SK-N-SH (cell line): ENCODE data around the gene COBLL1. TPM values are rescaled to one million over a fixed set of nuclear protein-coding genes. Genes with fewer than 3 reads are reported as not detected.

ENCODE experiments used
- CTCF ChIA-PET: fragments of 300-600, 350-600 bp; formaldehyde crosslinking; extraction: SDS; loops from one replicate; lab custom pipeline; 2021; lab: Yijun Ruan, JAX
- POLR2A ChIA-PET: fragments of 350-600 bp; sonication (Branson Sonifier 250); formaldehyde crosslinking; extraction: SDS; loops from one replicate; lab custom pipeline; 2020; ENCODE audit warnings: antibody characterized with exemption, inconsistent platforms; lab: Yijun Ruan, JAX
- DNase-seq: peaks from one replicate; pipeline ENCODE4 v3.0.0; 2012
- H2AFZ ChIP-seq: fragments of 200-600 bp; sonication (generic); 2 replicates; pipeline ENCODE4 v1.8.1; 2016; ENCODE audit warnings: antibody characterized with exemption, mild to moderate bottlenecking, low read depth
- H3F3A ChIP-seq: fragments of 200-600 bp; sonication (generic); replicated peaks from 2 replicates; pipeline ENCODE3; 2016; ENCODE audit warnings: antibody characterized with exemption, mild to moderate bottlenecking; ENCODE audit not compliant: insufficient read depth
- H3K27ac ChIP-seq, 2 experiments: fragments of 200-500 bp in 1 of 2; fragments of 200-600 bp in 1 of 2; sonication (Bioruptor generic) in 1 of 2; sonication (generic), shearing (Covaris generic) in 1 of 2; 2 replicates each; pipeline versions ENCODE4 v1.5.1 to v1.6.1; 2014 to 2016; ENCODE audit warnings: low read depth in 2 of 2, inconsistent platforms in 1 of 2, low read length in 1 of 2, mild to moderate bottlenecking in 1 of 2, mixed read lengths in 1 of 2
- H3K27me3 ChIP-seq: fragments of 200-600 bp; sonication (generic), shearing (Covaris generic); 2 replicates; pipeline ENCODE4 v1.6.1; 2016; ENCODE audit warnings: mixed run types; ENCODE audit not compliant: insufficient read depth
- H3K36me3 ChIP-seq, 2 experiments: fragments of 200-500 bp in 1 of 2; fragments of 200-600 bp in 1 of 2; sonication (Bioruptor generic) in 1 of 2; sonication (generic) in 1 of 2; replicated peaks in 1 of 2; 2 replicates each; pipeline versions ENCODE3 to v1.5.1; 2014 to 2016; ENCODE audit warnings: low read length in 1 of 2, mild to moderate bottlenecking in 1 of 2; ENCODE audit not compliant: insufficient read depth in 2 of 2, control insufficient read depth in 1 of 2
- H3K4me1 ChIP-seq, 2 experiments: fragments of 200-500 bp in 1 of 2; fragments of 200-600 bp in 1 of 2; sonication (Bioruptor generic) in 1 of 2; sonication (generic), shearing (Covaris generic) in 1 of 2; 2 replicates each; pipeline versions ENCODE4 v1.5.1 to v1.6.1; 2014 to 2016; ENCODE audit warnings: low read depth in 1 of 2, low read length in 1 of 2, mixed run types in 1 of 2; ENCODE audit not compliant: insufficient read depth in 2 of 2, control insufficient read depth in 1 of 2
- H3K4me2 ChIP-seq: fragments of 200-600 bp; sonication (generic), shearing (Covaris generic); 2 replicates; pipeline ENCODE4 v1.6.1; 2017; ENCODE audit warnings: mixed run types
- H3K4me3 ChIP-seq, 2 experiments: fragments of 200-500 bp in 1 of 2; fragments of 200-600 bp in 1 of 2; sonication (Bioruptor generic) in 1 of 2; sonication (generic), shearing (Covaris generic) in 1 of 2; 2 replicates each; pipeline versions ENCODE4 v1.5.1 to v1.8.1; 2014 to 2016; ENCODE audit warnings: low read depth in 2 of 2, inconsistent platforms in 1 of 2, low read length in 1 of 2, mild to moderate bottlenecking in 1 of 2, mixed read lengths in 1 of 2, moderate library complexity in 1 of 2
- H3K79me2 ChIP-seq: fragments of 200-600 bp; sonication (generic); 2 replicates; pipeline ENCODE4 v1.8.1; 2017; ENCODE audit warnings: mild to moderate bottlenecking; ENCODE audit not compliant: insufficient read depth
- H3K9ac ChIP-seq: fragments of 200-600 bp; sonication (generic); 2 replicates; pipeline ENCODE4 v1.6.1; 2017; ENCODE audit warnings: mixed run types
- H3K9me2 ChIP-seq: fragments of 200-600 bp; sonication (generic); 2 replicates; pipeline ENCODE4 v1.6.1; 2017; ENCODE audit warnings: mixed run types
- H3K9me3 ChIP-seq: fragments of 200-600 bp; sonication (generic); 2 replicates; pipeline ENCODE4 v1.6.1; 2017; ENCODE audit warnings: mixed run types, mild to moderate bottlenecking, moderate library complexity
- H4K20me1 ChIP-seq: fragments of 200-600 bp; sonication (generic); 2 replicates; pipeline ENCODE4 v1.6.1; 2017; ENCODE audit warnings: mild to moderate bottlenecking, mixed run types; ENCODE audit not compliant: insufficient read depth
- ELF1 ChIP-seq: IDR thresholded peaks from 2 replicates; pipeline ENCODE4 v1.4.0; 2012
- FOSL2 ChIP-seq: IDR thresholded peaks from 2 replicates; pipeline ENCODE4 v1.4.0; 2012; ENCODE audit warnings: low read depth, mild to moderate bottlenecking, moderate library complexity, borderline replicate concordance
- FOXJ3 ChIP-seq: sonication (generic); formaldehyde crosslinking; IDR thresholded peaks from 2 replicates; pipeline ENCODE4 v1.5.1; 2020; ENCODE audit warnings: mild to moderate bottlenecking, missing genetic modification reagents
- FOXM1 ChIP-seq: IDR thresholded peaks from 2 replicates; pipeline ENCODE4 v1.4.0; 2012; ENCODE audit warnings: low read depth, mild to moderate bottlenecking
- GABPA ChIP-seq: IDR thresholded peaks from 2 replicates; pipeline ENCODE4 v1.4.0; 2012; ENCODE audit warnings: low read depth, mild to moderate bottlenecking
- JUND ChIP-seq: IDR thresholded peaks from 2 replicates; pipeline ENCODE4 v1.4.0; 2012
- MAX ChIP-seq: IDR thresholded peaks from 2 replicates; pipeline ENCODE4 v1.4.0; 2012; ENCODE audit warnings: low read depth
- MXI1 ChIP-seq: IDR thresholded peaks from 2 replicates; pipeline ENCODE4 v1.6.1; 2012; ENCODE audit warnings: mild to moderate bottlenecking, low read depth, low read length, improper control_type of control experiment
- NFIC ChIP-seq: IDR thresholded peaks from 2 replicates; pipeline ENCODE4 v1.4.0; 2012; ENCODE audit warnings: borderline replicate concordance
- NRF1 ChIP-seq: IDR thresholded peaks from 2 replicates; pipeline ENCODE4 v1.6.1; 2012; ENCODE audit warnings: low read depth, mild to moderate bottlenecking, low read length
- PBX3 ChIP-seq: IDR thresholded peaks from 2 replicates; pipeline ENCODE4; 2012
- RCOR1 ChIP-seq: fragments of 150-350 bp; IDR thresholded peaks from 2 replicates; pipeline ENCODE4 v1.6.1; 2017; ENCODE audit warnings: antibody characterized with exemption, low read length
- RFX5 ChIP-seq: IDR thresholded peaks from 2 replicates; pipeline ENCODE4 v1.6.1; 2012; ENCODE audit warnings: mild to moderate bottlenecking, improper control_type of control experiment, low read length
- SIN3A ChIP-seq: IDR thresholded peaks from 2 replicates; pipeline ENCODE4 v1.6.1; 2012; ENCODE audit warnings: low read depth, mild to moderate bottlenecking, low read length, moderate library complexity, borderline replicate concordance
- SMC3 ChIP-seq: IDR thresholded peaks from 2 replicates; pipeline ENCODE4 v1.6.1; 2012; ENCODE audit warnings: low read depth, low read length, improper control_type of control experiment
- TAF1 ChIP-seq: IDR thresholded peaks from 2 replicates; pipeline ENCODE4 v1.6.1; 2012; ENCODE audit warnings: low read depth, mild to moderate bottlenecking, low read length, moderate library complexity, borderline replicate concordance
- TCF12 ChIP-seq: IDR thresholded peaks from 2 replicates; pipeline ENCODE4 v1.4.0; 2012
- TEAD4 ChIP-seq: IDR thresholded peaks from 2 replicates; pipeline ENCODE4 v1.4.0; 2012; ENCODE audit warnings: mild to moderate bottlenecking, borderline replicate concordance; ENCODE audit not compliant: insufficient read depth
- YY1 ChIP-seq: IDR thresholded peaks from 2 replicates; pipeline ENCODE4 v1.4.0; 2012; ENCODE audit warnings: low read depth, mild to moderate bottlenecking
- WGBS: methylation state at CpG from one replicate; pipeline ENCODE4 v1.1.6; 2017; ENCODE audit warnings: low lambda C conversion rate; 5-methylcytosine and 5-hydroxymethylcytosine counted together
- polyA plus RNA-seq, 3 experiments: library from polyadenylated mRNA; depleted of rRNA; stranded (reverse); fragments of >200 nt; gene quantifications; 2 replicates each; pipeline ENCODE4 v1.2.3, GENCODE V29; 2012
- TF ChIP-seq, protein P1 (sequence below): IDR thresholded peaks from 2 replicates; pipeline ENCODE4 v1.4.0; 2012; ENCODE audit warnings: low read depth, borderline replicate concordance
- TF ChIP-seq, protein P2 (sequence below): IDR thresholded peaks from 2 replicates; pipeline ENCODE4 v1.4.0; 2012; ENCODE audit warnings: low read depth, borderline replicate concordance
- TF ChIP-seq, protein P3 (sequence below): fragments of 150-350 bp; IDR thresholded peaks from 2 replicates; pipeline ENCODE4 v1.6.1; 2016; ENCODE audit warnings: mild to moderate bottlenecking, low read depth, low read length

The COBLL1 gene
- polyA plus RNA-seq, 1 of the 3 experiments (the other 2 are of a cell fraction), result 3.1 TPM

- peaks cover 12% of the 10 kb centered on the region for H3F3A ChIP-seq
- H3K4me3 ChIP-seq, result no peak overlapping the region
- H3K4me1 ChIP-seq, result peaks cover 0 to 3% of the 10 kb centered on the region in 2 experiments; a peak in 2 of 4 replicates
- TF ChIP-seq TEAD4 (no peak), JUND (no peak), MXI1 (no peak), PBX3 (no peak), FOXJ3 (no peak), SIN3A (no peak), TAF1 (no peak), NFIC (no peak), ELF1 (no peak), YY1 (no peak), MAX (no peak), RFX5 (no peak), SMC3 (no peak)
- TF ChIP-seq, protein P1, sequence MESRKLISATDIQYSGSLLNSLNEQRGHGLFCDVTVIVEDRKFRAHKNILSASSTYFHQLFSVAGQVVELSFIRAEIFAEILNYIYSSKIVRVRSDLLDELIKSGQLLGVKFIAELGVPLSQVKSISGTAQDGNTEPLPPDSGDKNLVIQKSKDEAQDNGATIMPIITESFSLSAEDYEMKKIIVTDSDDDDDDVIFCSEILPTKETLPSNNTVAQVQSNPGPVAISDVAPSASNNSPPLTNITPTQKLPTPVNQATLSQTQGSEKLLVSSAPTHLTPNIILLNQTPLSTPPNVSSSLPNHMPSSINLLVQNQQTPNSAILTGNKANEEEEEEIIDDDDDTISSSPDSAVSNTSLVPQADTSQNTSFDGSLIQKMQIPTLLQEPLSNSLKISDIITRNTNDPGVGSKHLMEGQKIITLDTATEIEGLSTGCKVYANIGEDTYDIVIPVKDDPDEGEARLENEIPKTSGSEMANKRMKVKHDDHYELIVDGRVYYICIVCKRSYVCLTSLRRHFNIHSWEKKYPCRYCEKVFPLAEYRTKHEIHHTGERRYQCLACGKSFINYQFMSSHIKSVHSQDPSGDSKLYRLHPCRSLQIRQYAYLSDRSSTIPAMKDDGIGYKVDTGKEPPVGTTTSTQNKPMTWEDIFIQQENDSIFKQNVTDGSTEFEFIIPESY, result no peak
- TF ChIP-seq, protein P2, sequence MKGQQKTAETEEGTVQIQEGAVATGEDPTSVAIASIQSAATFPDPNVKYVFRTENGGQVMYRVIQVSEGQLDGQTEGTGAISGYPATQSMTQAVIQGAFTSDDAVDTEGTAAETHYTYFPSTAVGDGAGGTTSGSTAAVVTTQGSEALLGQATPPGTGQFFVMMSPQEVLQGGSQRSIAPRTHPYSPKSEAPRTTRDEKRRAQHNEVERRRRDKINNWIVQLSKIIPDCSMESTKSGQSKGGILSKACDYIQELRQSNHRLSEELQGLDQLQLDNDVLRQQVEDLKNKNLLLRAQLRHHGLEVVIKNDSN, result no peak
- no peaks in the 10 kb centered on the region for H3K9me3 ChIP-seq
- no peak overlapping the region for H3K27ac ChIP-seq
- POLR2A ChIA-PET, result no interaction called here
- no peak overlapping the region for H2AFZ ChIP-seq
- H3K9ac ChIP-seq, result no peak overlapping the region
- CTCF ChIA-PET, result interaction anchor here (1.1 kb wide), 1 partner anchor 31 kb away, joined by 5 read pairs; the partner anchor contains the start of gene COBLL1
- H3K79me2 ChIP-seq, result peaks cover 4% of the 10 kb centered on the region; the same call in 1 of the 2 replicates
- H4K20me1 ChIP-seq, result no peaks in the 10 kb centered on the region
- no peaks in the 10 kb centered on the region for H3K27me3 ChIP-seq
- H3K9me2 ChIP-seq, result no peaks in the 10 kb centered on the region
- H3K36me3 ChIP-seq, result no peaks in the 10 kb centered on the region
- H3K4me2 ChIP-seq, result no peak overlapping the region
- no peak for DNase-seq
These were observed 30.8 kb downstream of the COBLL1 start for GRCh38 chr2:164810843-164811242.

DNA sequence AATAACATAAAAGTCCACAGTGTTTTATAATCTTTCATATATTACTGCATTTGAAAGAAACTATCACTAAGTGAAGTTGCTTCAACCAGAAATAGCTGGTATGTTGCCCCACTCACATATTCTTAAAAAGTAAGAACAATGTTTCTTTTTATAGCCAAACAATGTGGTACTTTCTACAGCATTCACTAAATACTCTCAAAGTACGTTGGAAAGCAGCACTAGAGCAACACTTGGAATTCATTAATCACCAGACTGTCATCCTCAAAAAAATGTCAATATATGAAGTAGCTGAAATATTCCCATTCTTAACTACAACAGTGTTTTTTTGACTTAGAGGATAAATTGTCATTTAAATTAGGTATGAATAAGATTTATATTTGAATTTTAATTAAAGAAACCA, 32.8 kb downstream of the COBLL1 start:
- no peak overlapping the region; the same call in 1 of the 2 replicates for H3K9ac ChIP-seq
- no peak for DNase-seq

More for the DNA sequence above, 32.8 kb downstream of the COBLL1 start:
- ChIA-PET CTCF (interaction anchor here (1.1 to 1.4 kb wide), 4 partner anchors 9 to 71 kb away, joined by 4 to 6 read pairs (median 4); partner anchors contain the start of gene COBLL1), POLR2A (no interaction called here)
- peak overlapping the region in 1 of 2 experiments; percentile 51; a peak in 3 of 4 replicates for H3K27ac ChIP-seq
- peaks cover 0 to 3% of the 10 kb centered on the region in 2 experiments; a peak in 1 of 4 replicates for H3K4me1 ChIP-seq
- H3K4me2 ChIP-seq, result no peak overlapping the region; the same call in 1 of the 2 replicates
- peaks cover 16% of the 10 kb centered on the region for H3F3A ChIP-seq
- no peaks in the 10 kb centered on the region for H3K9me3 ChIP-seq
- TF ChIP-seq FOXM1, result no peak
- no peak for TF ChIP-seq FOSL2
- peak; percentile 80 for TF ChIP-seq PBX3
- peak; percentile 31; the same call in 1 of the 2 replicates for TF ChIP-seq TCF12
- TF ChIP-seq RCOR1, result no peak
- TF ChIP-seq TAF1, result no peak
- TF ChIP-seq, protein P3, sequence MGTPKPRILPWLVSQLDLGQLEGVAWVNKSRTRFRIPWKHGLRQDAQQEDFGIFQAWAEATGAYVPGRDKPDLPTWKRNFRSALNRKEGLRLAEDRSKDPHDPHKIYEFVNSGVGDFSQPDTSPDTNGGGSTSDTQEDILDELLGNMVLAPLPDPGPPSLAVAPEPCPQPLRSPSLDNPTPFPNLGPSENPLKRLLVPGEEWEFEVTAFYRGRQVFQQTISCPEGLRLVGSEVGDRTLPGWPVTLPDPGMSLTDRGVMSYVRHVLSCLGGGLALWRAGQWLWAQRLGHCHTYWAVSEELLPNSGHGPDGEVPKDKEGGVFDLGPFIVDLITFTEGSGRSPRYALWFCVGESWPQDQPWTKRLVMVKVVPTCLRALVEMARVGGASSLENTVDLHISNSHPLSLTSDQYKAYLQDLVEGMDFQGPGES, result no peak
- TF ChIP-seq NRF1, result no peak
- TF ChIP-seq SIN3A, result no peak
- no peak for TF ChIP-seq GABPA
- no peaks in the 10 kb centered on the region for H4K20me1 ChIP-seq
- no peaks in the 10 kb centered on the region for H3K27me3 ChIP-seq
- H3K36me3 ChIP-seq, result no peaks in the 10 kb centered on the region
- H3K4me3 ChIP-seq, result no peak overlapping the region
- H3K9me2 ChIP-seq, result no peaks in the 10 kb centered on the region
- peaks cover 4% of the 10 kb centered on the region; the same call in 1 of the 2 replicates for H3K79me2 ChIP-seq
- 18% methylated on average over 1 of the region's 1 CpG for WGBS
- peak overlapping the region; percentile 25; the same call in 1 of the 2 replicates for H2AFZ ChIP-seq
